ENCODE measurements around the gene HRG. TPM values are rescaled to one million over a fixed set of nuclear protein-coding genes. Genes with fewer than 3 reads are reported as not detected.

HRG gene
- polyA plus RNA-seq, 1 donor (not counting 4 experiments of a cell fraction or from before 2014, with no cell fraction given), result 0.03 TPM

DNA sequence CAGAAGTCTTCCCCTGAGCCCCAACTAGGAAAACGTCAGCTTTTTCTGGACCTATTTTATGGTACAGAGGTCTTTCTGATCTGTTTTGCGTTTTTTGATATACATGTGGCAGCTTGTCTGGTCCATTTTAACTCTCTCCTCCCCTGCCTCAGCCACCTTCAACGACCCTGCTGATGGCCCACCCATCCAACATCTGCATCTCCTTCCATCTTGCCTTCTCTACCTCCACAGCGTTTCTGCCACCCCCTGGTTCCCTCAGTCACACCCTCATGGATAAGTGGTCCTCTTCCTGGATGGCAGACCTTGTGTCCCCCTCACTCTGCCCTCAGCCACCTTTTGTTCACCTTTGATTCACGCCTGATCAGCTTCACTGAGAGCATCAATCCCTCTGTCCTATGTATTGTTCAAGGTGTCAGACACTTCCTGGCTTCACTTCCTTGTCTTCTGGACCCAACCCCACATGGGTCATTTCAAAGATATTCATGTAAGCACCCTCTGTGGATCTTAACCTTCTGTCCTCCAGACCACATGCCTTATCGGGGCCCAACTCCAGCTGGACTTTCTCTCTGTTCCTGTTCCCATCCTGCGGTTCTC lies 39.5 kb upstream of the HRG start:
- H3K79me2 ChIP-seq (ENCODE audit: control insufficient read depth, insufficient read depth, low read length), result no peaks in the 10 kb centered on the region
- TF ChIP-seq CTCF (optimal IDR thresholded peaks at IDR 0.05 in 1 of 3, IDR thresholded peaks at IDR 0.05 in 1 of 3, conservative IDR thresholded peaks at IDR 0.05 in 1 of 3; ENCODE audit: extremely low read depth in 1 of 3, insufficient read depth in 2 of 3, low read length in 3 of 3) (no peak), EZH2 (IDR thresholded peaks at IDR 0.05; ENCODE audit: low read length) (no peak)
- no peak overlapping the region for H2AFZ ChIP-seq (ENCODE audit: control insufficient read depth, low read length)
- no peaks in the 10 kb centered on the region for H3K4me1 ChIP-seq (ENCODE audit: control insufficient read depth, extremely low read depth, insufficient read depth, low read length)
- FAIRE-seq (no peak), DNase-seq (ENCODE audit: low read depth, low spot score) (no peak)
- H3K9me3 ChIP-seq (ENCODE audit: control insufficient read depth, low read depth, low read length), result no peaks in the 10 kb centered on the region
- H3K36me3 ChIP-seq (ENCODE audit: control insufficient read depth in 2 of 2, extremely low read depth in 1 of 2, insufficient read depth in 2 of 2, low read length in 2 of 2), result no peaks in the 10 kb centered on the region
- no peaks in the 10 kb centered on the region for H4K20me1 ChIP-seq (ENCODE audit: control insufficient read depth, extremely low read depth, insufficient read depth, low read length)
- H3K4me3 ChIP-seq (ENCODE audit: control insufficient read depth in 2 of 3, extremely low read depth in 1 of 3, insufficient read depth in 2 of 3, low read depth in 1 of 3, low read length in 3 of 3), result no peak overlapping the region
- H3K9me1 ChIP-seq (ENCODE audit: control insufficient read depth, extremely low read depth, insufficient read depth, low read length), result no peaks in the 10 kb centered on the region
- H3K4me2 ChIP-seq (ENCODE audit: control insufficient read depth, extremely low read depth, insufficient read depth, low read depth, low read length), result no peak overlapping the region
- H3K27ac ChIP-seq (ENCODE audit: control insufficient read depth, insufficient read depth, low read length), result no peak overlapping the region
- no peaks in the 10 kb centered on the region for H3K27me3 ChIP-seq (ENCODE audit: control insufficient read depth, extremely low read depth, insufficient read depth, low read length)
- no peak overlapping the region for H3K9ac ChIP-seq (ENCODE audit: control insufficient read depth, extremely low read depth, insufficient read depth, low read length)
- dilution Hi-C loops (cut with MboI; ENCODE audit: extremely low pct_ligation_motif_present, low sequenced_read_pairs), result no loop called here

DNA sequence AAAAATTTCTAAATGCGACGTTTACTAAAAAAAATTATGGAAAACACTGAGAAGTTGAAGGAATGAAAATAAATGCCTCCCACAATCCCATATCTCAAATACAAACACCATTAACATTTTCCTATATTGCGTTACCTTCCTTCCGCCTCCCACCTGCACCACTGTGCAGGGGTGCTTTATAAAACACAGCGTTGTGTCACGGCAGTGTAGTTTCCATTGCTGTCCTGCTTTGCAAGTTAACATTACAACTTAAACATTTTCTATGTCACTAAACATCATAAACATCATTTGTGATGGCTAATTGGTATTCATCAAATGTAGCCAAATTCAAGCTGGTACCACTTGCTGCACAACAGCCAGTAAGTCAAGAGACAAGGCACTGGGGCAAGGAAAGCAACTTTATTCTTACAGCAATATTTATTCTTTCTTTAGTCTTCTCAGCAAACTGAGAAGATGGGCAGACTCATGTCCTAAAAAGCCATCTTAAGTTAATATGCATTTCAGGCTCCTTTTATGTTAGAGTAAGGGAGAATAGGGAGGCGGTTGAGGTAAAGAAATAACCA lies 37.9 kb upstream of the HRG start:
- Histone ChIP-seq H3K36me3 (ENCODE audit: control insufficient read depth in 2 of 2, extremely low read depth in 1 of 2, insufficient read depth in 2 of 2, low read length in 2 of 2) (no peaks in the 10 kb centered on the region), H3K27ac (ENCODE audit: control insufficient read depth, insufficient read depth, low read length) (no peak overlapping the region), H3K4me2 (ENCODE audit: control insufficient read depth, extremely low read depth, insufficient read depth, low read depth, low read length) (no peak overlapping the region), H3K4me1 (ENCODE audit: control insufficient read depth, extremely low read depth, insufficient read depth, low read length) (no peaks in the 10 kb centered on the region), H3K79me2 (ENCODE audit: control insufficient read depth, insufficient read depth, low read length) (no peaks in the 10 kb centered on the region), H3K9me1 (ENCODE audit: control insufficient read depth, extremely low read depth, insufficient read depth, low read length) (no peaks in the 10 kb centered on the region), H3K27me3 (ENCODE audit: control insufficient read depth, extremely low read depth, insufficient read depth, low read length) (no peaks in the 10 kb centered on the region), H2AFZ (ENCODE audit: control insufficient read depth, low read length) (no peak overlapping the region), H4K20me1 (ENCODE audit: control insufficient read depth, extremely low read depth, insufficient read depth, low read length) (no peaks in the 10 kb centered on the region), H3K9me3 (ENCODE audit: control insufficient read depth, low read depth, low read length) (no peaks in the 10 kb centered on the region), H3K9ac (ENCODE audit: control insufficient read depth, extremely low read depth, insufficient read depth, low read length) (no peak overlapping the region), H3K4me3 (ENCODE audit: control insufficient read depth in 2 of 3, extremely low read depth in 1 of 3, insufficient read depth in 2 of 3, low read depth in 1 of 3, low read length in 3 of 3) (no peak overlapping the region)
- TF ChIP-seq CTCF (optimal IDR thresholded peaks at IDR 0.05 in 1 of 3, IDR thresholded peaks at IDR 0.05 in 1 of 3, conservative IDR thresholded peaks at IDR 0.05 in 1 of 3; ENCODE audit: extremely low read depth in 1 of 3, insufficient read depth in 2 of 3, low read length in 3 of 3), result no peak
- dilution Hi-C loops (cut with MboI; ENCODE audit: extremely low pct_ligation_motif_present, low sequenced_read_pairs), result no loop called here
- no peak for DNase-seq (ENCODE audit: low read depth, low spot score)
- no peak for FAIRE-seq

All from keratinocyte (primary cell).